Limb (tissue), 2 donors: ENCODE measurements around the gene FOXN3.

Experiments
- DNase-seq, 2 donors: peaks; one replicate each; pipeline ENCODE4 v3.0.0-alpha.2; 2016; ENCODE audit errors: extremely low spot score in 2 of 2

Gene FOXN3

GRCh38 chr14:89360277-89360676, 56.8 kb downstream of the FOXN3 start:
- no peak for DNase-seq

DNA sequence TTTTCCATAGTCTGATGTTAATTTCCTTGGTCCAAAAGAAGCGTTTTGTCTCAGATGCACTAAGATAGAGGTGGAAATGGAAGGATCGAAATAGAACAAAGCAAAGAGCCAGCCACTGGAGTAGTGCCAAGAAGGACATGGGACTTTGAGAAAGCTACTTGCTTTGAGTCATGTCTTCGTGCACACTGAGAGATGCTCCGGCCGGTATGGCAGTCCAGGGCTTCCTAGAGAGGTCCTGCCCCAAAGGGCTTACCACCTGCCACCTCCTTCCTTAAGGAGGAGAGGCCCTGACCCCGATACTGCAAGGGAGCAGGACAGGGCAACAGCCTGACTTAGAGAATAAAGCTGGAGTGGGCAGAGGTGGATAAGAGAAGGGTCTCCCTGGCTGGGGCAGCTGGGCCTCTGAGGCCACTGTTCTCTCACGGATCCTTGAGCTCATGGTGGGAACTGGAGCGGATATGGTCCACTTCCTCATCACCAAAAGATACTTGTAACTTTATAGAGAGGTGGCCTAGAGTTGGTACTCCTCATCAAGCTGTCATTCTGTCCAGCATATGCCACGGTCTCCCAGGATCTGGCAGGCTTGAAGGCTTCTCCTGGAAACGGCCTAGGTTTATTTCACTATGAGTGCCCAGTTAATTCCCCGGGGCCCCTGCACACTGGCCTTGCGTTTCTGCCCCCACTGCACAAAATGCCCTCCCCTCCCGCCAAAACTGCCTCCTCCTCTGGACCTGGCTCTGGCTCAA, 57.4 kb downstream of the FOXN3 start:
- no peak for DNase-seq

- DNase-seq: no peak
Observed at GRCh38 chr14:89357655-89358297, 59.3 kb downstream of the FOXN3 start.

DNA sequence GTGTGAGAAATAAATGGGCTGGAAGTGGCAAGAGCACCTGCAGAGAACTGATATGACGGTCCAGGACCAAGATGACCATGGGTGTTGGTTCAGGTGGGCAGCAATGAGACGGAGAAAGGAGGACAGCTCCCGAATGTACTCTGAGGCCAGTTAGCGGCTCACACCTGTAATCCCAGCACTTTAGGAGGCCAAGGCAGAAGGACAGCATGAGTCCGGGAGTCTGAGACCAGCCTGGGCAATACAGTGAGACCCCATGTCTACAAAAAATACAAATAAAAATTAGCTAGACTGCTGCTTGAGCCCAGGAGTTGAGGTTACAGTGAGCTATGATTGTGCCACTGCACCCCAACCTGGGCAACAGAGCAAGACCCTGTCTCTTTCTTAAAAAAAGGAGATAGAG, 60.1 kb downstream of the FOXN3 start:
- no peak for DNase-seq

- no peak for DNase-seq
Observed at GRCh38 chr14:89356496-89356895, 60.5 kb downstream of the FOXN3 start.

DNA sequence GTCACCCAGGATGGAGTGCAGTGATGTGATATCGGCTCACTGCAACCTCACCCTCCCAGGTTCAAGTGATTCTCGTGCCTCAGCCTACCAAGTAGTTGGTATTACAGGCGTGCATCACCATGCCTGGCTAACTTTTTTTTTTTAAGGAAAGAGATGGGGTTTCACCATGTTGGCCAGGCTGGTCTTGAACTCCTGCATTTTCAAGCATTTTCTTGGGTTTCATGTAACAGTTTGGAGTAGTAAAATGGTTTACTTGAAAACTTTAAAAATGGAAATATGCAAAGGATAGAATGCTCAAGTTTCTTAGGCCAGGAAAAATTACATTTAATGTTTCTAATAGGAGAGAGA, 63.3 kb downstream of the FOXN3 start:
- DNase-seq: no peak

GRCh38 chr14:89352976-89353765, 63.9 kb downstream of the FOXN3 start:
- no peak for DNase-seq

GRCh38 chr14:89351516-89352404, 65.3 kb downstream of the FOXN3 start:
- peak; percentile 66 to 71 for DNase-seq

GRCh38 chr14:89351221-89351515, 65.9 kb downstream of the FOXN3 start:
- DNase-seq: no peak

- DNase-seq: no peak
Observed at GRCh38 chr14:89350152-89350551, 66.9 kb downstream of the FOXN3 start.

GRCh38 chr14:89349171-89350008, 67.6 kb downstream of the FOXN3 start:
- DNase-seq: peak; percentile 86 to 93

DNA sequence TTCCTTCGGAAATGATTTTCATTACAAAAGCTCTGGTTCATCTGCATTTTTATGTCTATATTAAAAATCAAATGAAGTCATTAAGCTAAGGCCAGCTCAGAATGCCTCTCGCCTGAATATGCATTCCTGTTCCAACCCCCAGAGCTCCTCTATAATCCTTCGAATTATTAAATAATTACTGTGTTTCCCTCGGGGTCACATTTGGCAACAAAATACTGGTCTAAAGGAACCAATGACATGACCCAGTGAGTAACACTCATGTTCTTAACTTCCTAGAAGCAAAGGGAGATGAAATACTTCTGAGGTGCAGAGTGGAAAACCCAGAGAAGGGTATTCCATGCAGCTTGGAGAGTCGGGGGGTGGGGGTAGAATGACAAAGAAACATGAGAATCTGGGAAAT, 68.3 kb downstream of the FOXN3 start:
- DNase-seq: no peak

DNA sequence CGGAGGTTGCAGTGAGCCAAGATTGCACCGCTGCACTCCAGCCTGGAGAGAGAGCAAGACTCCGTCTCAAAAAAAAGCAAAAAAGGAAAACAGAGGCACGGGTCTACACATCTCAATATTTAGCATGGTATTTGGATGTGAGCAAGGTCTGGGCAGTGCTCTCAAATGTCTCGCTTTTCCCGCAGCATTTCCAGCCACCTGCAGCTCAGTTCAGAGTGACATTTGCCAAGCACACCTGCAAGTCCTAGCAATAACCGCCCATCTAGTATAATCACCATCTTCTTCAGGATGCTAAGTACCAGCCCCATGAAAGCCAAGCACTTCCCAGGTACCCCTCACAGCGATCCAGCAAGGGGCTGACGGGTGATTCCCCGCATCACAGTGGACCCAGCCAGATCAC, 69.1 kb downstream of the FOXN3 start:
- no peak for DNase-seq

GRCh38 chr14:89344920-89345254, 72.1 kb downstream of the FOXN3 start:
- DNase-seq: no peak

DNA sequence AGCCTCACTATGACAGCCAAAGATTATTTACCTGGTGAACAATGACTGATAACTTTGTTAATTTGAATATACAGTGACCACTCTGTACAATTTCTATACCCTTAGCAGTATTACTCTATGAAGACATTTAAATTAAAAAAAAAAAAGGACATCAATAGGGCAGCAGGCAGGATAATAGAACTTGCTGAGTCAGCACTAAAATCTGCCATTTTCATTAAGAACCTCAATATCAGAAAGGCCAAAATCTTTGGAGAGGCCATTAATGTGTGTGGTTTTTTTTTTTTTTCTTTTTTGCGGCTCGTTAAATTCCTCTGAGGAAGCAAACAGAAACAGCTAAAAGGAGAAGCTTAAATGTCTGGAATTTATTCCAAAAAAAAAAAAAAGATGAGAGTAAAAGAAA, 73.7 kb downstream of the FOXN3 start:
- no peak for DNase-seq

- no peak for DNase-seq
Observed at GRCh38 chr14:89342049-89342448, 75.0 kb downstream of the FOXN3 start.

GRCh38 chr14:89340200-89341181, 76.5 kb downstream of the FOXN3 start:
- no peak for DNase-seq

DNA sequence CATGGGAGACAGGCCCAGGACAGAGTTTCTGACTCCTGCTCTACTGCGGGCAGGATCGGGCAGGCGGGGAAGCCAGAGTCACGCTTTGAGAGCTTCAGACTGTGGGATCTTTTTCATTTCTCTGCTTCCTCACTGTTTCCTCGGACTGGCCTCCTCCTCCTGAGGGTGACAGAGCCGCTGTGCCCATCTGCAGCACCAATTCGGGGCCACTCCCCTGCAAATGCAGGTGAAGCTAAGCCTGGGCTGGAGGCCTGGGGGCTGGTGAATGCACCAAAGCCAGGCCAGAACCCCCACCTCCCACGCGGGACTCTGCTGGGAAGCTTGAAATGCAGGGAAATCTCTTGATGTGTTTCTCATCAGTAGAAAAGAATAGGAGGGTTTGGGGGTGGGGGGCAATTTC, 77.5 kb downstream of the FOXN3 start:
- DNase-seq: no peak

DNA sequence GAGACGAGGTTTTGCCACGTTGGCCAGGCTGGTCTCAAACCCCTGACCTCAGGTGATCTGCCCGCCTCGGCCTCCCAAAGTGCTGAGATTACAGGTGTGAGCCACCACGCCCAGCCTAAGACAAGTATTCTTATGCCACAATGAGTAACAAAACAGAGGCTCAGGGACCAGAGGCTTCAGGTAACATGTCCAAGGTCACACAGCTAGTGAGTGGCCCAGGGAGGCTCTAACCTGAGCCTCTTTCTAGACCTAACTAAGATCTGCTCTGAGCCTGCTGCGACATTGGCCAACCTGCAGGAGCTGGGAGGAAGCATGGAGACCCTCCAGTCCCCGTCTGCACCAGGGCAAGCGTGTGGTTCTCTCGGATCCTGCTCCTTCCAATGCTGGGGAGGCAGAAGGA, 77.9 kb downstream of the FOXN3 start:
- no peak for DNase-seq

GRCh38 chr14:89336338-89336737, 80.7 kb downstream of the FOXN3 start:
- DNase-seq: no peak
